Ovary (tissue), 9 donors: Measurements from ENCODE around the gene AEBP2. TPM values are rescaled to one million over a fixed set of nuclear protein-coding genes. Genes with fewer than 3 reads are reported as not detected.
"Not testable (repeated sequence)": the region's sequence is repeated elsewhere in the genome, so short reads cannot be mapped to it uniquely, and the experiment has no call there.

Source experiments
- DNase-seq, 5 donors: peaks; one replicate each; pipeline ENCODE4 v3.0.0-alpha.2; 2019 to 2020
- H3K27ac ChIP-seq, 2 donors: fragments of 200-600 bp; one replicate each; pipeline versions ENCODE4 v1.5.1 to v1.8.0; 2019 to 2022
- H3K27me3 ChIP-seq: fragments of 200-600 bp; one replicate; pipeline ENCODE4 v1.8.0; 2022
- H3K36me3 ChIP-seq: fragments of 200-600 bp; sonication (generic); one replicate; pipeline ENCODE4 v1.5.1; 2019
- H3K4me1 ChIP-seq: one replicate; pipeline ENCODE4 v1.8.1; 2013; ENCODE audit warnings: mild to moderate bottlenecking, moderate library complexity; ENCODE audit not compliant: insufficient read depth
- H3K4me3 ChIP-seq: fragments of 200-600 bp; sonication (generic); one replicate; pipeline ENCODE4 v1.5.1; 2017
- H3K9me3 ChIP-seq, 2 donors: fragments of 200-600 bp in 1 of 2; sonication (generic) in 1 of 2; one replicate each; pipeline versions ENCODE4 v1.5.1 to v1.8.1; 2013 to 2019; ENCODE audit warnings: mild to moderate bottlenecking in 1 of 2, moderate library complexity in 1 of 2
- EP300 ChIP-seq: sonication (generic); formaldehyde crosslinking; IDR thresholded peaks from one replicate; pipeline ENCODE4 v1.6.1; 2017; ENCODE audit warnings: antibody characterized with exemption
- POLR2A ChIP-seq: fragments of 450-650 bp; IDR thresholded peaks from one replicate; pipeline ENCODE4 v1.6.1; 2017; ENCODE audit warnings: antibody characterized with exemption, mild to moderate bottlenecking, moderate library complexity
- whole genome bisulfite sequencing, 3 donors: extraction: QIAGEN DNeasy Blood & Tissue Kit in 1 of 3; methylation state at CpG; one replicate each; pipeline versions ENCODE4 v1.1.5 to v1.1.7; 2013 to 2017; 5-methylcytosine and 5-hydroxymethylcytosine counted together
- intact Hi-C, 4 donors: fragments of 100-400 bp; cut with DNase I; formaldehyde crosslinking; loops; one replicate each; pipeline versions ENCODE4 v1.11.0 to v1.15.1; 2022 to 2023
- polyA plus RNA-seq, 2 donors: library from polyadenylated mRNA; stranded (reverse); fragments of 200-250 nt in 1 of 2; fragments of 350-450 nt in 1 of 2; fragmentation: Illumina TruSeq in 1 of 2; extraction: RNeasy Lipid Tissue Mini Kit (QIAGEN cat#74804) in 1 of 2; gene quantifications; one replicate each; pipeline ENCODE4 v1.2.3, GENCODE V29; 2013 to 2014
- total RNA-seq, 7 donors: library from RNA; depleted of rRNA in 2 of 7; stranded (reverse); fragments of >200 nt in 2 of 7; fragmentation: NEBNext Ultra II Directional in 3 of 7; extraction: Animal tissue kit (Norgen Biotek cat#: 25700) in 3 of 7; gene quantifications; one replicate each; pipeline versions ENCODE4 v1.1.0 to v1.2.4, GENCODE V29; 2016 to 2023
- TF ChIP-seq, protein P1 (sequence below), 3 donors: fragments of 450-650 bp in 2 of 3; fragments of 200-600 bp in 1 of 3; IDR thresholded peaks; one replicate each; pipeline versions ENCODE4 v1.5.1 to v1.8.0; 2016 to 2022; ENCODE audit warnings: antibody characterized with exemption in 3 of 3, mild to moderate bottlenecking in 1 of 3
- donor health status: DM: no; HTN: no; CAD: no; lungs with moderate emphysema.
- donor health status: DM: no; HTN: no; CAD: no.
- donor health status: Bipolar disorder and iron deficiency.
- donor health status: DM: yes; HTN: yes; CAD: no.
- donor health status: DM: no; HTN: no; CAD: no.
- donor health status: DM: yes; HTN: yes; CAD: no.

The AEBP2 gene
- total and polyA plus RNA-seq, 9 donors = 22.4 to 62.4 (median 50.3) TPM

DNA sequence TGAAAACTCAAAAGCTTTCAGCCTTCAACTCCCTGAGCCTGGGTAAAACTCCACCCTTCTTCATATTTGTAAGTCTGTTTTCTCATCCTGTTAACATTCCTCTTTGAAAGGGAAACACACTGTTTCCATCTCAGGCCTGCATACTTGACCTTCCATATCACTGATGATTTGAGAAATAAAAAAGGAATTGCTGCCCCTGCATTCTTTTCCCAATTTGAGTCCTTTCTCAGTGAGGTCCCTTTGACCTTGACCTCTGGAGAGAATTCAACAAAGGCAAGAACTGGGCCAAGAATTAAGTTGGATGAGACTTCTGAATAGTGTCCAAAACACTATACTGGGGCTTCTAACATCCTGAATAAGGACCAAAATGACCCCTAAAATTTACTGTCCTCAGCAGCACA is 108.0 kb downstream of the AEBP2 start:
- H3K27me3 ChIP-seq = no peaks in the 10 kb centered on the region
- H3K9me3 ChIP-seq = no peaks in the 10 kb centered on the region
- H3K4me3 ChIP-seq = no peak overlapping the region
- DNase-seq = no peak
- TF ChIP-seq EP300 = no peak
- no peak for TF ChIP-seq POLR2A
- peaks cover 8% of the 10 kb centered on the region for H3K4me1 ChIP-seq
- intact Hi-C loops = no loop called here
- H3K36me3 ChIP-seq = no peaks in the 10 kb centered on the region
- peak overlapping the region in 1 of 2 donors; percentile 56 for H3K27ac ChIP-seq

DNA sequence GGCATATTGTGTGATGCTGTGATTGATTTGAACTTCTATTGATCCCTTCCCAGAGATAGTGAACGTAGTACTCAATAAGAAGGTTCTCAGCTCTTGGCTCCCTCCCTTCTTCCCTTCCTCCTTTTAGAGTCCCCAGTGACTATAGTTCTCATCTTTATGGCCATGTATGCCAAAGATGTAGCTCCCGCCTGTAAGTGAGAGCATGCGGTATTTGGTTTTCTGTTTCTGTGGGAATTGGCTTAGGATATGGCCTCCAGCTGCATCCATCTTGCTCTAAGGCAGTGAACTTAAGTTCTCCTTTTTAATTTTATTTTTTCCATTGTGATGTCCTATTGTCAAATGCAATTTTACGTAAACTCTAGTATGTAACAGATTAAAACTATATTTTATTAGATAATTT is 109.5 kb downstream of the AEBP2 start:
- H3K36me3 ChIP-seq = no peaks in the 10 kb centered on the region
- 74 to 91% (median 83%) methylated on average over 4 of the region's 4 CpGs for WGBS, 3 donors
- no peak overlapping the region for H3K27ac ChIP-seq

DNA sequence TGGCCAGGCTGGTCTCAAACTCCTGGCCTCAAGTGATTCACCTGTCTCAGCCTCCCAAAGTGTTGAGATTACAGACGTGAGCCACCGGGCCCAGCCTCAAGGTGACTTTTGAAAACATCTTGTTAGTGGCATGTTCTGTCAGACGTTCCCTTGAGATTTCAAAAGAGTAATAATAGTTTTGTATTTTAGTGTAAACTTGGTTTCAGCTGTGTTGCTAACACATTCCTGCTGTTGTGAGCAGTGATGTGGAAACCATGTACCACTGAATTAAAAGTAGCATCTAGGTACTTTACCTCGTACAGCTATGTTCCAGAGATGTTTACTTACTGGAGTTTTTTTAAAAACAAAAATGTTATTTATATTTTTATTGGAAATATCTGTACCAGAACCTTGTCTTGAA is 111.3 kb downstream of the AEBP2 start:
- WGBS, 3 donors = 57 to 75% (median 63%) methylated on average over 4 of the region's 4 CpGs
- H3K36me3 ChIP-seq = no peaks in the 10 kb centered on the region
- H3K9me3 ChIP-seq = no peaks in the 10 kb centered on the region
- TF ChIP-seq POLR2A = no peak
- TF ChIP-seq EP300 = no peak
- TF ChIP-seq, protein P1, sequence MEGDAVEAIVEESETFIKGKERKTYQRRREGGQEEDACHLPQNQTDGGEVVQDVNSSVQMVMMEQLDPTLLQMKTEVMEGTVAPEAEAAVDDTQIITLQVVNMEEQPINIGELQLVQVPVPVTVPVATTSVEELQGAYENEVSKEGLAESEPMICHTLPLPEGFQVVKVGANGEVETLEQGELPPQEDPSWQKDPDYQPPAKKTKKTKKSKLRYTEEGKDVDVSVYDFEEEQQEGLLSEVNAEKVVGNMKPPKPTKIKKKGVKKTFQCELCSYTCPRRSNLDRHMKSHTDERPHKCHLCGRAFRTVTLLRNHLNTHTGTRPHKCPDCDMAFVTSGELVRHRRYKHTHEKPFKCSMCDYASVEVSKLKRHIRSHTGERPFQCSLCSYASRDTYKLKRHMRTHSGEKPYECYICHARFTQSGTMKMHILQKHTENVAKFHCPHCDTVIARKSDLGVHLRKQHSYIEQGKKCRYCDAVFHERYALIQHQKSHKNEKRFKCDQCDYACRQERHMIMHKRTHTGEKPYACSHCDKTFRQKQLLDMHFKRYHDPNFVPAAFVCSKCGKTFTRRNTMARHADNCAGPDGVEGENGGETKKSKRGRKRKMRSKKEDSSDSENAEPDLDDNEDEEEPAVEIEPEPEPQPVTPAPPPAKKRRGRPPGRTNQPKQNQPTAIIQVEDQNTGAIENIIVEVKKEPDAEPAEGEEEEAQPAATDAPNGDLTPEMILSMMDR (IDR thresholded peaks at IDR 0.05) = no peak
- H3K4me3 ChIP-seq = no peak overlapping the region
- no peak overlapping the region for H3K27ac ChIP-seq
- H3K27me3 ChIP-seq = no peaks in the 10 kb centered on the region
- intact Hi-C loops = no loop called here
- H3K4me1 ChIP-seq = peaks cover 10% of the 10 kb centered on the region
- DNase-seq = no peak

More for the DNA sequence above, 109.5 kb downstream of the AEBP2 start:
- no peak for TF ChIP-seq POLR2A
- TF ChIP-seq, protein P1 (IDR thresholded peaks at IDR 0.05) = no peak
- no peak for TF ChIP-seq EP300
- intact Hi-C loops = no loop called here
- DNase-seq = no peak
- Histone ChIP-seq H3K4me1 (peaks cover 10% of the 10 kb centered on the region), H3K27me3 (no peaks in the 10 kb centered on the region), H3K9me3 (no peaks in the 10 kb centered on the region), H3K4me3 (no peak overlapping the region)

DNA sequence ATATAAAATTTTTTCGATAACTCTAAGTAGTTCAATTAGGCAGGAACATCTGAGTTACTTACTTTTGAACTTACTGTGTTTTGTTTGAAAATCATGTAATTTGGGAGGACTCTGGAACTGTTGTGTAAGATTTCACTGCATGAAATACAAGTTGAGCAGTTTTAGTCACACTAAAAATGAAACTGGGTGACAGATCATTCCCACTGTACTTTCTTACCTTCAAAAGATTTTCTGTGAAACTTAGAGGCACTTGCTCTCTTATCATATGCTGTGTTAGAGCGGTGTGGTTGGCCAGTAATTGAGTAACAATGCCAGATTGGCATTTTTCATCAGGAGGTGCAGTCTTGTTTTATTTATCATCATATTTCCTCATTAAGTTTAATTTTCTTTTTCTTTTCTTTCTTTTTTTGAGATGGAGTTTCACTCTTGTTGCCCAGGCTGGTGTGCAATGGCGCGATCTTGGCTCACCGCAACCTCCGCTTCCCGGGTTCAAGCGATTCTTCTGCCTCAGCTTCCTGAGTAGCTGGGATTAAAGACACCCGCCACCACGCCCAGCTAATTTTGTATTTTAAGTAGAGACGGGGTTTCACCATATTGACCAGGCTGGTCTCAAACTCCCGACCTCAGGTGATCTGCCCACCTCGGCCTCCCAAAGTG is 113.3 kb downstream of the AEBP2 start:
- H3K27me3 ChIP-seq, H3K4me1 ChIP-seq, H3K9me3 ChIP-seq, H3K36me3 ChIP-seq, H3K27ac ChIP-seq, H3K4me3 ChIP-seq, DNase-seq, intact Hi-C loops: not testable (repeated sequence)
- WGBS, 3 donors = 87 to 90% (median 89%) methylated on average over 13 of the region's 13 CpGs

DNA sequence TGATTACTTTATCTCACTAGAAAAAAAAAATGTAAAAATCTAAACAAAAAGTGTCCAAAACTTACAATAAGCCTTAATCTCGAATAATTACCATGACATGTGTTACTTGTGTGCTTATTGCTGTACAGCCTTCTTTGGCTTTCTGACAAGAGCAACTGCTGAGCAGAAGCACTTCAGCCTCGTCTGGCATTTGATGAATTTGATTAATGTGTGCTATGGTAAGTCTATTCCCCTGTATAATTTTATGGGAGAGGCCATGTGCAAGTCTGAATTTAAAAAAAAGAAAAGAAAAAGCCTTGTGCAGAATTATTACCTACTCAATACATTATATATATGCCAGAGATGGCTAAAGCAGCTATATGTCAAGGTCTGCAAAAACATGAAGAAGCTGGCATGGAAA is 113.9 kb downstream of the AEBP2 start:
- WGBS, 3 donors = 39 to 54% (median 44%) methylated on average over 2 of the region's 2 CpGs
- intact Hi-C loops = no loop called here
- TF ChIP-seq POLR2A = no peak
- TF ChIP-seq, protein P1 (IDR thresholded peaks at IDR 0.05) = no peak
- TF ChIP-seq EP300 = no peak

More for the DNA sequence above, 113.9 kb downstream of the AEBP2 start:
- no peak overlapping the region for H3K4me3 ChIP-seq
- H3K36me3 ChIP-seq = no peaks in the 10 kb centered on the region
- H3K27me3 ChIP-seq = no peaks in the 10 kb centered on the region
- H3K4me1 ChIP-seq = peaks cover 1% of the 10 kb centered on the region
- H3K9me3 ChIP-seq = no peaks in the 10 kb centered on the region
- no peak for DNase-seq
- no peak overlapping the region for H3K27ac ChIP-seq
